K562 (cell line): ENCODE results near the gene LEAP2.

Source experiments
- CTCF ChIP-seq, 3 experiments: IDR thresholded peaks in 2 of 3; conservative IDR thresholded peaks in 1 of 3; 2 replicates each; pipeline ENCODE4 v1.5.1; 2011 to 2012; ENCODE audit warnings: low read length in 3 of 3, mild to moderate bottlenecking in 3 of 3, control low read depth in 2 of 3, improper control_type of control experiment in 1 of 3, inconsistent platforms in 1 of 3, low read depth in 1 of 3, mixed read lengths in 1 of 3, moderate library complexity in 1 of 3; ENCODE audit not compliant: insufficient read depth in 2 of 3
- HMGN3 ChIP-seq: IDR thresholded peaks from 2 replicates; pipeline ENCODE4 v1.6.1; 2011; ENCODE audit warnings: borderline replicate concordance, low read depth, mild to moderate bottlenecking, mixed read lengths, low read length; ENCODE audit not compliant: insufficient read length; ENCODE audit errors: extremely low read depth
- MTF1 ChIP-seq: fragments of 250-450 bp; sonication (Bioruptor Pico); IDR thresholded peaks from 2 replicates; pipeline ENCODE4 v1.9.0; 2021; ENCODE audit warnings: moderate library complexity, mild to moderate bottlenecking, inconsistent platforms, borderline replicate concordance
- MXI1 ChIP-seq: IDR thresholded peaks from 2 replicates; pipeline ENCODE4 v1.6.1; 2011; ENCODE audit warnings: low read depth, mild to moderate bottlenecking, improper control_type of control experiment, low read length
- NR2C2 ChIP-seq, 2 experiments: fragments of 200-800 bp in 1 of 2; sonication (Bioruptor generic) in 1 of 2; sonication (generic) in 1 of 2; formaldehyde crosslinking in 1 of 2; IDR thresholded peaks; 2 replicates each; pipeline versions ENCODE4 v1.6.1 to v1.8.0; 2016 to 2022; ENCODE audit warnings: mild to moderate bottlenecking in 1 of 2, missing compliant biosample characterization in 1 of 2, missing genetic modification characterization in 1 of 2, missing genetic modification reagents in 1 of 2

DNA sequence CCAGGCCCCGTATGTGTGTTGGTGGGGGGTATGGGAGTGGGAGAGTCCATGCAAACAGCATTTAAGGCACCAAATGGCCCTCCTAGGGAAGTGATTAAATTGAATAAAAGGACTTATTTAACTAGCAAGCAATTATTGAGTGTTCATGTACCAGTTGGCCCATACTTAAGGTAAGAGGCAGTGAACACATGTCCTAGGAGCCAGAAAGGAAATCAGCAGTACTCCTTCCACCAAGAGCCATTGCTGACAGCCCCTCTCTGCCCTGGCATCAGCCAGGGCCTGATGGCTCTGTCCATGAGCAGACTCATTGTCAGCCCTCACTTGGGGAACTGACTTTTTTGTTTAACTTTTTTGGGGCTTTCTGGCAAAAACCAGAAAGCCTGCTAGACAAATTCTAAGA, 32.6 kb upstream of the LEAP2 start:
- TF ChIP-seq MTF1 (CRISPR knock-in tag) (no peak), NR2C2 (CRISPR knock-in tag; IDR thresholded peaks at IDR 0.05) (no peak), NR2C2 (tag; IDR thresholded peaks at IDR 0.05) (no peak), MXI1 (no peak), HMGN3 (no peak), CTCF (IDR thresholded peaks at IDR 0.05 in 2 of 3, conservative IDR thresholded peaks at IDR 0.05 in 1 of 3; ENCODE audit: insufficient read depth in 2 of 3, low read depth in 1 of 3, low read length in 3 of 3) (no peak)
